ENCODE measurements around the gene ST8SIA5. TPM values are rescaled to one million over a fixed set of nuclear protein-coding genes. Genes with fewer than 3 reads are reported as not detected.

The ST8SIA5 gene
- total and polyA plus RNA-seq, 10 of the 15 experiments (the other 5 are each of a cell fraction or from before 2014, with no cell fraction given): 0.02 to 0.32 (median 0.12) TPM; not detected in 1

GRCh38 chr18:46646468-46646867, 110.4 kb downstream of the ST8SIA5 start:
- Histone ChIP-seq H3K4me3 (no peak overlapping the region), H2AFZ (ENCODE audit: control insufficient read depth, low read depth, low read length) (no peak overlapping the region), H4K20me1 (ENCODE audit: control insufficient read depth, insufficient read depth) (no peaks in the 10 kb centered on the region), H3K4me2 (ENCODE audit: control insufficient read depth, insufficient read depth) (no peak overlapping the region), H3K27me3 (replicated peaks in 1 of 2; ENCODE audit: control insufficient read depth in 2 of 2, insufficient read depth in 2 of 2, low read length in 1 of 2) (no peaks in the 10 kb centered on the region; a peak in 2 of 4 replicates), H3K79me2 (ENCODE audit: control insufficient read depth, insufficient read depth, low read length) (no peaks in the 10 kb centered on the region), H3K36me3 (ENCODE audit: control insufficient read depth in 2 of 2, insufficient read depth in 2 of 2, low read length in 1 of 2) (no peaks in the 10 kb centered on the region), H3K9ac (ENCODE audit: control insufficient read depth, insufficient read depth, low read length) (no peak overlapping the region), H3K27ac (ENCODE audit: control insufficient read depth, insufficient read depth) (no peak overlapping the region), H3K4me1 (ENCODE audit: control insufficient read depth, insufficient read depth, low read length) (no peaks in the 10 kb centered on the region), H3K9me3 (replicated peaks; ENCODE audit: control insufficient read depth, insufficient read depth, low read length) (no peaks in the 10 kb centered on the region)
- DNase-seq (ENCODE audit: low read depth, low spot score) (no peak), ATAC-seq (no peak), FAIRE-seq (no peak)
- ChIA-PET CTCF (interaction anchor here (0.7 to 1.3 kb wide), 2 partner anchors 12 to 248 kb away, joined by 3 to 5 read pairs; no protein-coding TSS in a partner anchor), SMC1A (ENCODE audit: uncharacterized antibody, unreplicated experiment) (no interaction called here), POLR2A (no interaction called here), RAD21 (ENCODE audit: unreplicated experiment) (no interaction called here)
- in situ Hi-C loops (cut with MboI) (no loop called here), intact Hi-C loops (cut with micrococcal nuclease; ENCODE audit: unreplicated experiment) (no loop called here)
- WGBS (ENCODE audit: insufficient coverage, insufficient replicate concordance, low lambda C conversion rate, missing lambda C conversion rate): 29% methylated on average over 7 of the region's 7 CpGs
- no TSS peak for BruUV-seq (replicated peaks)
- TF ChIP-seq JUNB (IDR thresholded peaks at IDR 0.05) (no peak), ZNF217 (IDR thresholded peaks at IDR 0.05) (no peak), EED (IDR thresholded peaks at IDR 0.05; ENCODE audit: low read depth) (no peak), HSF1 (IDR thresholded peaks at IDR 0.05; ENCODE audit: low read depth, low read length) (no peak), KDM1A (IDR thresholded peaks at IDR 0.05; ENCODE audit: borderline replicate concordance) (no peak), RELA (IDR thresholded peaks at IDR 0.05; ENCODE audit: borderline replicate concordance, partially characterized antibody) (no peak), PML (IDR thresholded peaks at IDR 0.05; ENCODE audit: low read length) (no peak), E4F1 (IDR thresholded peaks at IDR 0.05; ENCODE audit: borderline replicate concordance, partially characterized antibody) (no peak), CEBPB (IDR thresholded peaks at IDR 0.05; ENCODE audit: borderline replicate concordance in 1 of 2, low read depth in 2 of 2, low read length in 2 of 2) (no peak), BRCA1 (IDR thresholded peaks at IDR 0.05; ENCODE audit: low read depth, low read length) (no peak), RAD21 (IDR thresholded peaks at IDR 0.05; ENCODE audit: insufficient read depth, low read depth, low read length) (no peak), PRDM15 (CRISPR knock-in tag; IDR thresholded peaks at IDR 0.05) (no peak), ZBED1 (IDR thresholded peaks at IDR 0.05; ENCODE audit: borderline replicate concordance) (no peak), DPF2 (IDR thresholded peaks at IDR 0.05) (no peak), RCOR1 (conservative IDR thresholded peaks at IDR 0.05; ENCODE audit: low read depth, low read length) (no peak), MLLT1 (IDR thresholded peaks at IDR 0.05) (no peak), BACH1 (IDR thresholded peaks at IDR 0.05; ENCODE audit: borderline replicate concordance) (no peak)
